K562 (cell line): ENCODE measurements around the gene CCN5. TPM values are rescaled to one million over a fixed set of nuclear protein-coding genes. Genes with fewer than 3 reads are reported as not detected.

Experiments used
- ATAC-seq: fragments of 200-7000 bp; cut with Tn5 transposase; 3 replicates; pipeline ENCODE4 v1.9.1; 2020; ENCODE audit warnings: moderate library complexity
- BruUV-seq: library from RNA; stranded (reverse); fragments of 400-500 nt; replicated peaks from 2 replicates; lab custom pipeline; 2021; lab: Mats Ljungman, UMichigan
- CTCF ChIA-PET: fragments of 300-600 bp; formaldehyde crosslinking; extraction: SDS; loops from one replicate; lab custom pipeline; 2021; ENCODE audit warnings: low intra/inter-chr PET ratio; lab: Yijun Ruan, JAX
- POLR2A ChIA-PET: fragments of 300-600, 350-650 bp; sonication (Branson Sonifier 250); formaldehyde crosslinking; extraction: SDS; loops from one replicate; lab custom pipeline; 2021; ENCODE audit warnings: antibody characterized with exemption, inconsistent platforms; lab: Yijun Ruan, JAX
- DNase-seq, 4 experiments: peaks; one replicate each; pipeline versions ENCODE4 v3.0.0 to v3.0.0-alpha.2; 2011 to 2018; ENCODE audit warnings: low spot score in 3 of 4, mixed read lengths in 3 of 4; ENCODE audit errors: extremely low read depth in 1 of 4
- FAIRE-seq: peaks from 2 replicates; lab custom pipeline; 2011; peaks lifted over from hg19 to GRCh38; lab: Jason Lieb, UNC
- H2AFZ ChIP-seq: 2 replicates; pipeline ENCODE4 v1.6.0; 2011; ENCODE audit warnings: low read depth, low read length, control low read depth, inconsistent platforms
- H3K27ac ChIP-seq: fragments of 200-600 bp; 3 replicates; pipeline ENCODE4 v1.8.0; 2011; ENCODE audit warnings: low read depth, mild to moderate bottlenecking, control low read depth, inconsistent platforms, low read length, moderate library complexity, mixed read lengths; ENCODE audit errors: extremely low read depth
- H3K27me3 ChIP-seq, 2 experiments: fragments of 300-600 bp in 1 of 2; 2 replicates in 1 of 2; 3 replicates in 1 of 2; pipeline versions ENCODE4 v1.6.0 to v1.8.0; 2011; ENCODE audit warnings: inconsistent platforms in 2 of 2, low read length in 2 of 2, mild to moderate bottlenecking in 1 of 2, mixed read lengths in 1 of 2, moderate library complexity in 1 of 2; ENCODE audit not compliant: control insufficient read depth in 2 of 2, insufficient read depth in 2 of 2
- H3K36me3 ChIP-seq: fragments of 300-600 bp; 3 replicates; pipeline ENCODE4 v1.8.0; 2011; ENCODE audit warnings: mild to moderate bottlenecking, low read length, inconsistent platforms; ENCODE audit not compliant: control insufficient read depth, insufficient read depth
- H3K4me1 ChIP-seq, 2 experiments: fragments of 200-600 bp in 1 of 2; replicated peaks in 1 of 2; 2 replicates in 1 of 2; 3 replicates in 1 of 2; pipeline versions ENCODE4 v1.5.1 to v1.8.0; 2011; ENCODE audit warnings: inconsistent platforms in 2 of 2, low read length in 2 of 2, mild to moderate bottlenecking in 1 of 2, mixed read lengths in 1 of 2, moderate library complexity in 1 of 2; ENCODE audit not compliant: control insufficient read depth in 2 of 2, insufficient read depth in 2 of 2
- H3K4me2 ChIP-seq: 2 replicates; pipeline ENCODE4 v1.6.1; 2011; ENCODE audit warnings: low read length, control low read depth, inconsistent platforms, mixed read lengths; ENCODE audit not compliant: insufficient read depth
- H3K4me3 ChIP-seq: fragments of 200-600 bp; sonication (generic), shearing (Covaris generic); 2 replicates; pipeline ENCODE4 v1.5.1; 2016; ENCODE audit warnings: control low read depth, inconsistent platforms
- H3K79me2 ChIP-seq: fragments of 200-600 bp; 3 replicates; pipeline ENCODE4 v1.8.0; 2011; ENCODE audit warnings: low read length, inconsistent platforms; ENCODE audit not compliant: control insufficient read depth, insufficient read depth
- H3K9ac ChIP-seq, 2 experiments: 2 replicates each; pipeline versions ENCODE4 v1.6.0 to v1.6.1; 2011; ENCODE audit warnings: low read depth in 2 of 2, low read length in 2 of 2, control low read depth in 1 of 2, inconsistent platforms in 1 of 2, mild to moderate bottlenecking in 1 of 2, mixed read lengths in 1 of 2; ENCODE audit not compliant: insufficient read depth in 1 of 2
- H3K9me1 ChIP-seq: one replicate; pipeline ENCODE4 v1.6.0; 2011; ENCODE audit warnings: inconsistent platforms, mild to moderate bottlenecking, low read length, moderate library complexity; ENCODE audit not compliant: control insufficient read depth, insufficient read depth
- H3K9me3 ChIP-seq: replicated peaks from 2 replicates; pipeline ENCODE4 v1.5.1; 2011; ENCODE audit warnings: low read depth, low read length, inconsistent platforms; ENCODE audit not compliant: control insufficient read depth, insufficient read depth
- H4K20me1 ChIP-seq: replicated peaks from 2 replicates; pipeline ENCODE4 v1.6.1; 2011; ENCODE audit warnings: low read length, inconsistent platforms, mixed read lengths; ENCODE audit not compliant: control insufficient read depth, insufficient read depth
- ATF6 ChIP-seq: sonication (generic); formaldehyde crosslinking; IDR thresholded peaks from 2 replicates; pipeline ENCODE4 v1.4.0; 2020; ENCODE audit warnings: mild to moderate bottlenecking, missing genetic modification reagents
- BRCA1 ChIP-seq, 2 experiments: fragments of 450-650 bp in 1 of 2; sonication (generic) in 1 of 2; formaldehyde crosslinking in 1 of 2; IDR thresholded peaks; 2 replicates each; pipeline versions ENCODE4 v1.5.0 to v1.6.1; 2017 to 2020; ENCODE audit warnings: mild to moderate bottlenecking in 1 of 2, missing genetic modification reagents in 1 of 2
- E2F3 ChIP-seq: fragments of 250-450 bp; sonication (Bioruptor Pico); IDR thresholded peaks from 2 replicates; pipeline ENCODE4 v1.4.0; 2020; ENCODE audit warnings: mild to moderate bottlenecking
- KDM4B ChIP-seq, 2 experiments: fragments of 450-650 bp in 1 of 2; sonication (generic) in 1 of 2; IDR thresholded peaks; 2 replicates each; pipeline ENCODE4 v1.6.1; 2016 to 2017; ENCODE audit warnings: borderline replicate concordance in 2 of 2, antibody characterized with exemption in 1 of 2, low read depth in 1 of 2, mild to moderate bottlenecking in 1 of 2
- MCM3 ChIP-seq: fragments of 450-650 bp; IDR thresholded peaks from 2 replicates; pipeline ENCODE4 v1.6.1; 2016
- MCM5 ChIP-seq: fragments of 450-650 bp; IDR thresholded peaks from 2 replicates; pipeline ENCODE4 v1.6.1; 2016; ENCODE audit warnings: low read depth
- MTA2 ChIP-seq: fragments of 450-650 bp; IDR thresholded peaks from 2 replicates; pipeline ENCODE4 v1.6.1; 2016; ENCODE audit warnings: low read depth
- NFYB ChIP-seq: IDR thresholded peaks from 2 replicates; pipeline ENCODE4 v1.6.1; 2011; ENCODE audit warnings: mild to moderate bottlenecking, moderate library complexity; ENCODE audit not compliant: insufficient read length; ENCODE audit errors: extremely low read depth
- NONO ChIP-seq, 2 experiments: fragments of 200-400 bp in 1 of 2; fragments of 450-650 bp in 1 of 2; formaldehyde crosslinking in 1 of 2; IDR thresholded peaks; 2 replicates each; pipeline ENCODE4 v1.6.1; 2017; ENCODE audit warnings: low read depth in 2 of 2, mild to moderate bottlenecking in 2 of 2, moderate library complexity in 2 of 2, low read length in 1 of 2
- ZBTB12 ChIP-seq: fragments of 250-450 bp; sonication (Bioruptor Pico); IDR thresholded peaks from 2 replicates; pipeline ENCODE4 v1.4.0; 2020
- ZNF274 ChIP-seq: IDR thresholded peaks from 2 replicates; pipeline ENCODE4 v1.6.1; 2011; ENCODE audit warnings: low read depth, mild to moderate bottlenecking, low read length, moderate library complexity, borderline replicate concordance
- ZNF639 ChIP-seq, 2 experiments: fragments of 200-800 bp in 1 of 2; sonication (Bioruptor generic) in 1 of 2; sonication (generic) in 1 of 2; formaldehyde crosslinking in 1 of 2; IDR thresholded peaks in 1 of 2; conservative IDR thresholded peaks in 1 of 2; 2 replicates each; pipeline versions ENCODE4 v1.5.0 to v1.6.1; 2016 to 2020; ENCODE audit warnings: missing compliant biosample characterization in 1 of 2, missing genetic modification characterization in 1 of 2, missing genetic modification reagents in 1 of 2
- WGBS: fragments of 100-300 bp; shearing (Covaris generic); methylation state at CpG from one replicate; pipeline ENCODE4 v1.1.6; 2016; ENCODE audit warnings: low coverage, mixed read lengths; ENCODE audit not compliant: insufficient coverage; ENCODE audit errors: missing lambda C conversion rate; 5-methylcytosine and 5-hydroxymethylcytosine counted together
- in situ Hi-C: fragments of 300-500 bp; cut with MboI; formaldehyde crosslinking; loops from 4 replicates; pipeline ENCODE4 v1.15.0; 2018; ENCODE audit warnings: inconsistent platforms, mixed read lengths
- intact Hi-C: fragments of 100-400 bp; cut with micrococcal nuclease; formaldehyde crosslinking; loops from 2 replicates; pipeline ENCODE4 v1.14.2; 2022
- polyA plus RNA-seq, 8 experiments: library from polyadenylated mRNA; depleted of rRNA in 4 of 8; stranded (reverse) in 5 of 8; unstranded in 3 of 8; fragments of >200 nt; fragmentation: Nextera tagmentation in 2 of 8; fragmentation: Illumina TruSeq in 1 of 8; extraction: Ambion mirVana in 2 of 8; extraction: Trizol in 1 of 8; gene quantifications; 2 replicates each; pipeline versions ENCODE4 v1.2.1 to v1.2.3, GENCODE V29; 2011 to 2014; ENCODE audit warnings: inconsistent platforms in 1 of 8, missing spikeins in 1 of 8
- total RNA-seq, 7 experiments: library from RNA; depleted of rRNA in 6 of 7; stranded (reverse); fragments of >200 nt in 6 of 7; fragmentation: Illumina TruSeq in 2 of 7; extraction: Trizol in 2 of 7; gene quantifications; 2 replicates each; pipeline versions ENCODE4 v1.2.1 to v1.2.3, GENCODE V29; 2011 to 2021; ENCODE audit warnings: low replicate concordance in 1 of 7

The CCN5 gene
- total and polyA plus RNA-seq, 9 of the 15 experiments (the other 6 are each of a cell fraction or from before 2014, with no cell fraction given) = not detected

GRCh38 chr20:44762466-44763140 lies 47.4 kb downstream of the CCN5 start:
- ChIA-PET POLR2A (interaction anchor here (1.0 kb wide), 1 partner anchor 14 kb away, joined by 3 read pairs; no protein-coding TSS in a partner anchor), CTCF (no interaction called here)
- Histone ChIP-seq H4K20me1 (peaks cover 4% of the 10 kb centered on the region), H3K36me3 (no peaks in the 10 kb centered on the region), H3K4me1 (no peaks in the 10 kb centered on the region), H3K4me2 (no peak overlapping the region), H3K9ac (no peak overlapping the region), H3K27me3 (peaks cover 4 to 56% of the 10 kb centered on the region in 2 experiments; a peak in 4 of 5 replicates), H3K27ac (no peak overlapping the region), H3K9me1 (no peaks in the 10 kb centered on the region), H3K4me3 (no peak overlapping the region), H3K9me3 (no peaks in the 10 kb centered on the region), H2AFZ (no peak overlapping the region), H3K79me2 (no peaks in the 10 kb centered on the region)
- intact Hi-C loops = no loop called here
- 0% methylated on average over 10 of the region's 10 CpGs for WGBS
- FAIRE-seq (no peak), ATAC-seq (no peak), DNase-seq (no peak)
- in situ Hi-C loops = no loop called here
- BruUV-seq = no TSS peak
- TF ChIP-seq ZNF274 (no peak), ZNF639 (CRISPR knock-in tag; conservative IDR thresholded peaks at IDR 0.05 in 1 of 2, IDR thresholded peaks at IDR 0.05 in 1 of 2) (no peak), ATF6 (CRISPR knock-in tag) (no peak), NFYB (no peak), MCM3 (no peak), MTA2 (no peak), ZBTB12 (CRISPR knock-in tag) (no peak), E2F3 (CRISPR knock-in tag) (no peak), BRCA1 (IDR thresholded peaks at IDR 0.05) (no peak), BRCA1 (CRISPR knock-in tag; IDR thresholded peaks at IDR 0.05) (no peak), KDM4B (IDR thresholded peaks at IDR 0.05; ENCODE audit: borderline replicate concordance in 2 of 2, low read depth in 1 of 2) (no peak), NONO (IDR thresholded peaks at IDR 0.05; ENCODE audit: low read depth in 2 of 2, low read length in 1 of 2) (no peak), MCM5 (no peak)
